H1 (cell line): ENCODE results near the gene TAPBPL.

Experiments used
- CBX5 ChIP-seq: fragments of 300-800, 300-1000 bp; sonication (generic); IDR thresholded peaks from 2 replicates; pipeline ENCODE4 v1.7.1; 2016; ENCODE audit warnings: antibody characterized with exemption, low read length, low read depth
- CTCF ChIP-seq, 3 experiments: IDR thresholded peaks; 1 replicate in 2 of 3; 2 replicates in 1 of 3; pipeline versions ENCODE4 v1.5.1 to v1.6.1; 2011; ENCODE audit warnings: low read length in 3 of 3, mild to moderate bottlenecking in 3 of 3, inconsistent platforms in 2 of 3, low read depth in 1 of 3, moderate library complexity in 1 of 3; ENCODE audit not compliant: insufficient read depth in 1 of 3; ENCODE audit errors: control extremely low read depth in 1 of 3
- EGR1 ChIP-seq: IDR thresholded peaks from 2 replicates; pipeline ENCODE4 v1.6.1; 2011; ENCODE audit warnings: low read depth, low read length, borderline replicate concordance
- FOSL1 ChIP-seq: IDR thresholded peaks from 2 replicates; pipeline ENCODE4 v1.6.1; 2011; ENCODE audit warnings: mild to moderate bottlenecking, low read depth, low read length, moderate library complexity; ENCODE audit not compliant: insufficient read depth
- JUN ChIP-seq: IDR thresholded peaks from 2 replicates; pipeline ENCODE4 v1.6.1; 2011; ENCODE audit warnings: low read depth, mild to moderate bottlenecking, improper control_type of control experiment, low read length
- MAFK ChIP-seq: IDR thresholded peaks from 2 replicates; pipeline ENCODE4 v1.6.1; 2012; ENCODE audit warnings: low read depth, mild to moderate bottlenecking, improper control_type of control experiment, low read length
- MAX ChIP-seq: IDR thresholded peaks from 2 replicates; pipeline ENCODE4 v1.6.1; 2012; ENCODE audit warnings: inconsistent platforms
- POLR2A ChIP-seq, 2 experiments: IDR thresholded peaks; 1 replicate in 1 of 2; 2 replicates in 1 of 2; pipeline ENCODE4 v1.6.1; 2011; ENCODE audit warnings: low read depth in 2 of 2, low read length in 2 of 2, mild to moderate bottlenecking in 2 of 2; ENCODE audit errors: control extremely low read depth in 1 of 2
- POLR2AphosphoS5 ChIP-seq: IDR thresholded peaks from 2 replicates; pipeline ENCODE4 v1.6.1; 2011; ENCODE audit warnings: low read depth, low read length
- RFX5 ChIP-seq: IDR thresholded peaks from 2 replicates; pipeline ENCODE4 v1.6.1; 2011; ENCODE audit warnings: low read depth, low read length, improper control_type of control experiment, borderline replicate concordance
- SIN3A ChIP-seq, 2 experiments: IDR thresholded peaks in 1 of 2; conservative IDR thresholded peaks in 1 of 2; 2 replicates each; pipeline ENCODE4 v1.6.1; 2011 to 2012; ENCODE audit warnings: low read length in 2 of 2, improper control_type of control experiment in 1 of 2, low read depth in 1 of 2, mild to moderate bottlenecking in 1 of 2

- no peak for TF ChIP-seq SIN3A (conservative IDR thresholded peaks at IDR 0.05 in 1 of 2, IDR thresholded peaks at IDR 0.05 in 1 of 2; ENCODE audit: low read depth in 1 of 2, low read length in 2 of 2)
- TF ChIP-seq CTCF (IDR thresholded peaks at IDR 0.05; ENCODE audit: control extremely low read depth in 1 of 3, insufficient read depth in 1 of 3, low read depth in 1 of 3, low read length in 3 of 3), result no peak
- TF ChIP-seq FOSL1, result no peak
- TF ChIP-seq POLR2A (IDR thresholded peaks at IDR 0.05; ENCODE audit: control extremely low read depth in 1 of 2, low read depth in 2 of 2, low read length in 2 of 2), result no peak
- no peak for TF ChIP-seq RFX5
- no peak for TF ChIP-seq CBX5
- no peak for TF ChIP-seq EGR1
- TF ChIP-seq POLR2AphosphoS5, result no peak
- TF ChIP-seq MAX, result no peak
- TF ChIP-seq MAFK, result no peak
- no peak for TF ChIP-seq JUN
Measured at GRCh38 chr12:6425590-6426531, 26.0 kb upstream of the TAPBPL start.
